ENCODE measurements around the gene PER1. TPM values are rescaled to one million over a fixed set of nuclear protein-coding genes. Genes with fewer than 3 reads are reported as not detected.

The PER1 gene
- total RNA-seq, 1 experiment from 2014 or later: 5.2 TPM

GRCh38 chr17:8095361-8095760 is 56.8 kb downstream of the PER1 start:
- no peak for DNase-seq (ENCODE audit: low read depth)

- no peak for DNase-seq (ENCODE audit: low read depth)
Measured at GRCh38 chr17:8091033-8091687, 61.0 kb downstream of the PER1 start.

Other genes with a start within 250 kb of the PER1 start
- gene RNF227, start 236.1 kb downstream of the PER1 start, total RNA-seq (2014; rRNA removed; shearing (Covaris generic)): 0.90 and 2.3 TPM in 2 replicates
- 1.8 and 3.5 TPM in 2 replicates for gene KCNAB3, start 222.5 kb downstream of the PER1 start, total RNA-seq (2014; rRNA removed; shearing (Covaris generic))
- gene TRAPPC1, start 220.5 kb downstream of the PER1 start, total RNA-seq (2014; rRNA removed; shearing (Covaris generic)): 34.9 and 71.5 TPM in 2 replicates
- 18.8 and 28.7 TPM in 2 replicates for gene CNTROB, start 220.2 kb downstream of the PER1 start, total RNA-seq (2014; rRNA removed; shearing (Covaris generic))
- not detected in 2 replicates for gene GUCY2D, start 149.8 kb downstream of the PER1 start, total RNA-seq (2014; rRNA removed; shearing (Covaris generic))
- gene ALOX15B, start 113.3 kb downstream of the PER1 start, total RNA-seq (2014; rRNA removed; shearing (Covaris generic)): not detected in 2 replicates
- gene ALOX12B, start 64.7 kb downstream of the PER1 start, total RNA-seq (2014; rRNA removed; shearing (Covaris generic)): 0.51 TPM in 1 of 2 replicates, not detected in the other
- 0.60 and 1.0 TPM in 2 replicates for gene ALOXE3, start 33.9 kb downstream of the PER1 start, total RNA-seq (2014; rRNA removed; shearing (Covaris generic))
- 0.43 and 1.8 TPM in 2 replicates for gene HES7, start 28.3 kb downstream of the PER1 start, total RNA-seq (2014; rRNA removed; shearing (Covaris generic))
- gene VAMP2, start 10.5 kb upstream of the PER1 start, total RNA-seq (2014; rRNA removed; shearing (Covaris generic)): 2.7 and 4.6 TPM in 2 replicates
- gene TMEM107, start 24.0 kb upstream of the PER1 start, total RNA-seq (2014; rRNA removed; shearing (Covaris generic)): 12.3 and 14.5 TPM in 2 replicates
- 6.5 and 9.9 TPM in 2 replicates for gene BORCS6, start 37.8 kb upstream of the PER1 start, total RNA-seq (2014; rRNA removed; shearing (Covaris generic))
- 147 and 161 TPM in 2 replicates for gene AURKB, start 58.2 kb upstream of the PER1 start, total RNA-seq (2014; rRNA removed; shearing (Covaris generic))
- gene CTC1, start 95.7 kb upstream of the PER1 start, total RNA-seq (2014; rRNA removed; shearing (Covaris generic)): 5.2 and 6.9 TPM in 2 replicates
- 55.3 and 55.4 TPM in 2 replicates for gene PFAS, start 96.9 kb upstream of the PER1 start, total RNA-seq (2014; rRNA removed; shearing (Covaris generic))
- 13.0 and 15.9 TPM in 2 replicates for gene RANGRF, start 136.3 kb upstream of the PER1 start, total RNA-seq (2014; rRNA removed; shearing (Covaris generic))
- 0.48 and 5.1 TPM in 2 replicates for gene SLC25A35, start 143.0 kb upstream of the PER1 start, total RNA-seq (2014; rRNA removed; shearing (Covaris generic))
- gene ARHGEF15, start 157.8 kb upstream of the PER1 start, total RNA-seq (2014; rRNA removed; shearing (Covaris generic)): 0.10 and 0.27 TPM in 2 replicates
- gene ODF4, start 187.4 kb upstream of the PER1 start, total RNA-seq (2014; rRNA removed; shearing (Covaris generic)): not detected in 2 replicates
- gene RPL26, start 230.8 kb upstream of the PER1 start, total RNA-seq (2014; rRNA removed; shearing (Covaris generic)): 2,438 and 3,072 TPM in 2 replicates
- not detected in 2 replicates for gene RNF222, start 245.4 kb upstream of the PER1 start, total RNA-seq (2014; rRNA removed; shearing (Covaris generic))